Measurements from ENCODE around the gene IGSF6.
A peak's percentile ranks its signal among the peaks of the same experiment; 100 is the strongest.
"Not testable (repeated sequence)": the region's sequence is repeated elsewhere in the genome, so short reads cannot be mapped to it uniquely, and the experiment has no call there.

Gene IGSF6

DNA sequence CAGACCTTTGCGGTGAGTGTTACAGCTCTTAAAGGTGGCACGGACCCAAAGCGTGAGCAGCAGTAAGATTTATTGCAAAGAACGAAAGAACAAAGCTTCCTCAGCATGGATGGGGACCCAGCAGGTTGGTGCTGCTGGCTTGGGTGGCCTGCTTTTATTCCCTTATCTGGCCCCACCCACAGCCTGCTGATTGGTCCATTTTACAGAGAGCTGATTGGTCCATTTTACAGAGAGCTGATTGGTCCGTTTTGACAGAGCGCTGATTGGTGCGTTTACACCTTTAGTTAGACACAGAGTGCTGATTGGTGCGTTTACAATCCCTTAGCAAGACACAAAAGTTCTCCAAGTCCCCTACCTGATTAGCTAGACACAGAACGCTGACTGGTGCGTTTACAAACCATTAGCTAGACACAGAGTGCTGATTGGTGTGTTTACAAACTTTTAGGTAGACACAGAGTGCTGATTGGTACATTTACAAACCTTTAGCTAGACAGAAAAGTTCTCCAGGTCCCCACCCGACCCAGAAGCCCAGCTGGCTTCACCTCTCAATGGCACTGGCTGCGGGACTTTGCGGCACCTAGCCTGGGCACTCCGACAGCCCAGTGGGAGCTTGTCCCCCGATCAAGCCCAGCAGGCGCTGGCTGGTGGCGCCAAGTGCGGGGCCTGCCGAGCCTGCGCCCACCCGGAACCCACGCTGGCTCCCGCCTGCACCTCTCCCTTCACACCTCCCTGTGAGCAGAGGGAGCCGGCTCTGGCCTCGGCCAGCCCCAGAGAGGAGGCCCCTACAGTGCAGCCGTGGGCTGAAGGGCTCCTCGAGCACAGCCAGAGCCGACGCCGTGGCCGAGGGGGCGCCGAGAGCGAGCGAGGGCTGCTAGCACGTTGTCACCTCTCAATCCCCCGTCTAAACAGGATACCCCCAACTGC is 22.5 kb downstream of the IGSF6 start:
- not testable (repeated sequence) for DNase-seq (ENCODE audit: low spot score)

DNA sequence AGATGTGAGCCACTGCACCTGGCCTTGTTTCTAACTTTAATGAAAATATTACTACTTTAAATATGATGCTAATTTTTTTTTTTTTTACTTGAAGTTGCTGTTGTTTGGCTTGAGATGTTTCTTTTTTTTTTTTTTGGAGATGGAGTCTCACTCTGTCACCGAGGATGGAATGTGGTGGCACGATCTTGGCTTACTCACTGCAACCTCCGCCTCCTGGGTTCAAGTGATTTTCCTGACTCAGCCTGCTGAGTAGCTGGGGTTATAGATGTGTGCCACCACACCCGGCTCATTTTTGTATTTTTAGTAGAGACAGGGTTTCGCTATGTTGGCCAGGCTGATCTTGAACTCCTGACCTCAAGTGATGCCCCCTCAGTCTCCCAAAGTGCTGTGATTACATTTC is 23.6 kb downstream of the IGSF6 start:
- no peak for DNase-seq (ENCODE audit: low spot score)

DNA sequence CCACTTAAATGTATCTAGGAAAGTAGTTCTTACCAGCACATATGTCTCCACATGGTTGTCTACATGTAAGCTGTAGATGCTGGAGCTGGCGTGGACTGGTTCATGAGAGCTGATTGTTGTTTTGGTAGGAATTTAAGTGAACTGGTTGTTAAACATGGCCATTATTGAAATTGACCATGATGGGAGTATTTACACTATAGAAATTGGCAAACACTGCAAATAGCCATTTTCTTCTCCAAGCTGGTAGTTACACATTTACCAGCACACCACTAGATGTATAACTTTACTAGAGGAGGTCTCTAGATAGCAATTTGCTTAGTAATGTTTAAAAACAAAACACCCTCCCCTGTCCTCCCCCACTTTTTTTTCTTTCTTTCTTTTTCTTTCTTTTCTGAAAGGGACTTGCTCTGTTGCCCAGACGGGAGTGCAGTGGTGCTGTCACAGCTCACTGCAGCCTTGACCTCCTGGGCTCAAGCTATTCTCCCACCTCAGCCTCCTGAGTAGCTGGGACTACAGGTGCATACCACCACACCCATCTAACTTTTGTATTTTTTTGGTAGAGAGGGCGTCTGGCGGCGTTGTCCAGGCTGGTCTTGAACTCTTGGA is 24.2 kb downstream of the IGSF6 start:
- no peak for DNase-seq (ENCODE audit: low spot score)

DNA sequence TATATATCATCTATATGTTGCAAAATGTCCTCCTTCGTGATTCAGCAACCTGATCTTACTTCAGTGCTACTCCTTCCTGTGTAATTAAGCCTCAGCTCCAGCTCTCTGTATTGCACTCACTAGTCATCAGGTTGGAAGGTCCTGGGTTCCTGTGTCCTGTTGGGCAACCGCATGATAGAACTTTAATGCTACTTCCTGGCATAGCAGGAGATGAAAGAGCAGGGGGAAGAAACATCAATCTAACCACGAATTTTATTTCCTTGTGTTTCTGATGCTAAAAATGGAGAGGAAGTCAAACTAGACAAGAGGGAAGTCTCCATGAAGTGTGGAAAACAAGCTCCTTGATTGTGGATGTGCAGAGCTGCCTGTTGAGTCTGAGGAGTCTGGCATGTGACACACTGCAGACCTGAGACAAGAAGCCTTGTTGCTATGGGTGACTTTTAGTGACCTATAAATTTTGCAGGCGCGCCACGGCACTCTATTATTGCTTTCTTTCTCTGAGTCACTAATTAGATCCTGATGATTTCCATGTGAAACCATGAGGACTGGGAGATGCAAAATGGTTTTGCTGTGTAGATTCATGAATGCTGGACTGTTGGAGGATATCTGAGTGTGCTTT is 25.6 kb downstream of the IGSF6 start:
- DNase-seq (ENCODE audit: low spot score), result peak; percentile 52

DNA sequence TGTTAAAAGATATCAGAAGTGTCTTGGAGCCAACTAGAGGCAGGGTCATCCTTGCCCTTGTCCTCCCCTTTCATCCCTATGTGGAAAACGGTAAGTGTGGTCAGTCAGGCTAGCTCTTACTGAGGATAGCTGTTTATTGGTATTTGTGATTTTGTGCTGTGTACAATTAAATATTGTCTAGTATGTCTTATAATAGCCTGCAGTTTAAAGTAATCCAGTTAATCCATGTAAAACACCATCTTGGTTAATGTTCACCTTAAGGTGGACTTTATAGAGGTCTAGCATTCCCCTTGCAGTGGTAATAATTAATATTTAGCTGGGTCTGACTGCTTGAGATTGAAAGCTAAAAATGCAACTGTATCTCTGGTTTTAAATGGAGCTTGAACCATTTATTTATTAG is 27.4 kb downstream of the IGSF6 start:
- no peak for DNase-seq (ENCODE audit: low spot score)

DNA sequence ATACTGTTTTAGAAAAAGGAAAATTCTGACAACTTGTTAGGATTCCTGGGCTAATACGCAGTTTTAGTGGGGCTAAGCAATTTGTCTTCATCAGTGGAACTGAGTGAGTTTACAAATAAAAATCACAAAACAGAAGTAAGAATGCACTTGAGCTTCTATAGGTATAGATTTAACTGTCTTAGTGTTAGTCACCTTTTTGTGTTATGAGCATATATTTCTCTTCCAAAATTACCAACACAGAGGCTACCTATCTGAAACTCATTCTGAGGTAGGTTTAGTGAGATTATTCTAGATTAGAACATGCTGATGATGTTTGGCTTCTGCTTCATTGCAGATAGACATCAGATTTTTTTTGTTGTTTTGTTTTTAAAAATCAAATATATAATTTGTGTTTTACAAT is 29.9 kb downstream of the IGSF6 start:
- no peak for DNase-seq (ENCODE audit: low spot score)

DNA sequence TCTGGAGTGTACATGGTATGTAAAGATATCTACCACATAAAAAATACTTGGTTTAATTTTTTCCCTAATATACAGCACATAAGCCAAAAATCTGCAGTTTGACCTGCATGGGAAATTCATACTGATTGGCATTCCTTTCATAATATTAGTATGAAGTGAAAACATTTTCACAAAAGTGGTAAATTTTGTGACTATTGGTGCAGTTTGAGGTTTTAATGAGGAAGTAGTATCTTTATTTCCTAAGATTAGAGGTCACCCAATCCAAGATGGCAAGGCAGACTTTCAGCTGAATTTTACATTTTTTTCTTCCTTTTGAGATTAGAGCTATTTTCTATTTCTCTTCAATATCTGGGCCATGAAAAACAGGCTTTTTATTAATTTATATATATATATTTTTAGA is 31.8 kb downstream of the IGSF6 start:
- no peak for DNase-seq (ENCODE audit: low spot score)

DNA sequence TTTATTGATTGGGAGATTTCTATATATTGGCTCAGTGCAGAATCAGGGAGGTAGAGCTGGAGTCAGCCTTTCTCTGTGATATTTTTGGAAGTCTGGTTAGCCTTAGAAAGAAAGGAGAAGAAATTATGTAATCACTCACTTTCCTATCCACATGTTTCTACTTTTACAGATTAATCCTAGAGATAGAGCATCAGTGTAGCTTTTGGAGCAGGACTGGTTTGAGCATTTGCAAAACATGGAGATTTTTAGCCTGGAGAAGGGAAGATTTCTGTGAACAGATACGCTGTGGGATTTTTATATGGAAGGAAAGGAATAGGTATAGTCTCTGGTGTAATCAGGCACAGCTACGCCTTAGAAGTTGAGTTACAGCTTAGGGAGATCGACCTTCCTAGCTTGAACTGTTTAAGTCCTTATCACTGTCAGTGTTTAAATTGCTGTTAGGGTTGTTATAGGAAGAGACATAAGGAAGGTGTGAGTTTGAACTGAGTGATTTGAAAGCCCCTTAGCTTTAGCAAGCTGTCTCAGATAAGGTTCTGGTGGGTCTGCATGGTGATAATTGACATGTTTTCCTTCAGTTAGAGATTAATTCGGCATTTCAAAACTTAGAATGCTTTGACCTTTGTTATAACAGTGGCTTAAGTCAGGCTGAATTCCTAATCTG is 32.5 kb downstream of the IGSF6 start:
- DNase-seq (ENCODE audit: low spot score), result no peak

DNA sequence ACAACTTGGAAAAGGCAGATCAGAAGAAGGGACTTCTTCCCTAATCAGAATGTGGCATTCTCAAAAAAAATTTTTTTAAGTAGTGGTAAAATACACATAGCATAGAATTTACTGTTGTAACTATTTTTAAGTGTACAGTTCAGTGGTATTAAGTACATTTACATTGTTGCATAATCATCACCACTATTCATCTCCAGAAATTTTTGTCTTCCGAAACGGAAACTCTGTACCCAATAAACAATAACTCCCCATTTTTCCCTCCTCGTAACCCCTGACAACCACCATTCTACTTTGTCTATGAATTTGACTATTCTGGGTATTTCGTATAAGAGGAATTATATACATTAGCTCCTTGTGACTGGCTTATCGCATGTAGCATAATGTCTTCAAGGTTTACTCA is 34.1 kb downstream of the IGSF6 start:
- DNase-seq (ENCODE audit: low spot score), result no peak

DNA sequence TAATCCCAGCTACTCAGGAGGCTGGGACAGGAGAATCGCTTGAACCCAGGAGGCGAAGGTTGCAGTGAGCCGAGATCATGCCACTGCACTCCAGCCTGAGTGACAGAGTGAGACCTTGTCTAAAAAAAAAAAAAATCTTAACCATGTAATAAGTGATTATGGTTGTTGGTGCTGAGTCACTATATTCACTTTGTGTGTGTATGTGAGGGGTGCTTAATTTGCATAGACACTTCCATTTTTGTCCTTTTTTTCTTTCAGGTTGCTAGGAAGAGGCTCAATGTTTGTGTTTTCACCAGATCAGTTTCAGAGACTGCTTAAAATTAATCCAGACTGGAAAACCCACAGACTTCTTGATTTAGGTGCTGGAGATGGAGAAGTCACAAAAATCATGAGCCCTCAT is 34.8 kb downstream of the IGSF6 start:
- DNase-seq (ENCODE audit: low spot score), result no peak

DNA sequence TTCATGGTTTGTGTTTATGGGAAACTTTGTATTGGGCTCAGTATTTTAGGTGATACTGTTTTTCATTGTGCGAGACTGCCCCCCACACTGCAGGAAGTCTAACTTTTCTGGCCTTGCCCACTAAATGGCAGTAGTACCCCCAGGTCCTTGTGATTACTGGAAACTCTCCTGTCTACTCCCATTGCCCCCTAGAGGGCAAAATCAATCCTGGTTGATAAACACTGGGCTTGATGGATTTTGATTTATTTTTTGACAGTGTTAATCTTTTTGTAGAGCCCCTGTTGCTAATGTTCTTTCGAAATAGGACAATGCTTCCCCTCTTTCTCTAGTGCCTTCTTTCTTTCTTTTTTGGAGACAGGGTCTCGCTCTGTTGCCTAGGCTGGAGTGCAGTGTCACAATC is 37.5 kb downstream of the IGSF6 start:
- DNase-seq (ENCODE audit: low spot score), result no peak

DNA sequence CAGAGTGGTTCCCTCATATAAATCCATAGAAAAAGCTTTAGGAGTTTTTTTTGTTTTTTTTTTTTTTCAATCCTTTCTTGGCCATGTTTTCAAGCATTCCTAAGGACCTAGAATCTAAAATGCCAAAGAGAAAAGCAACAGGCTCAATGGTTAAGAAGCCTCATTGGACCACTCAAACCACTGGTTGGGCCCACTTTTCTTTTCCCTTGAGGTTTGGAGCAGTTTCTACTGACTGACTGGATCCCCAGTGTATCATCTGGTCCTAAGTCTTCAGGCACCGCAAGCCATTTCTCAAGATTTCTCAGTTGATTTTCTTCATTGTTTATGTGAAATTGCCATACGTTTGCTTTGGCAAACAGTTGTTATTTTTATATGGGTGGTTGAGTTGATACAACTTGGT is 38.6 kb downstream of the IGSF6 start:
- DNase-seq (ENCODE audit: low spot score), result no peak

DNA sequence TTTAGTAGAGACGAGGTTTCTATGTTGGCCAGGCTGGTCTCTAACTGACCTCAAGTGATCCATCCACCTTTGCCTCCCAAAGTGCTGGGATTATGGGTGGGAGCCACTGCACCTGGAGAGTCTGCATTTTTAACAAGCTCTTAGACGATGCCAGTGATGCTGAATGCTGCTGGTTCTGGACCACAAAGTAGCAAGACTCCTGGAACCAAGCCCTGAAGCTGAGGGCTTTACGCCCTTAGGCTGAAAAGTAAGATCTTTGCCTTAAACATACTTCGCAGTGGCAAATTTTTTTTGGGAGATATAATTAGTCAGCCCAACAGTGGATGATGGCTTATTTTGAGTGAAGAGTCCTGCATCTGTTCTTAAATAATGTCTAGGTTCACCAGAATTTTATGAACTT is 39.0 kb downstream of the IGSF6 start:
- no peak for DNase-seq (ENCODE audit: low spot score)

DNA sequence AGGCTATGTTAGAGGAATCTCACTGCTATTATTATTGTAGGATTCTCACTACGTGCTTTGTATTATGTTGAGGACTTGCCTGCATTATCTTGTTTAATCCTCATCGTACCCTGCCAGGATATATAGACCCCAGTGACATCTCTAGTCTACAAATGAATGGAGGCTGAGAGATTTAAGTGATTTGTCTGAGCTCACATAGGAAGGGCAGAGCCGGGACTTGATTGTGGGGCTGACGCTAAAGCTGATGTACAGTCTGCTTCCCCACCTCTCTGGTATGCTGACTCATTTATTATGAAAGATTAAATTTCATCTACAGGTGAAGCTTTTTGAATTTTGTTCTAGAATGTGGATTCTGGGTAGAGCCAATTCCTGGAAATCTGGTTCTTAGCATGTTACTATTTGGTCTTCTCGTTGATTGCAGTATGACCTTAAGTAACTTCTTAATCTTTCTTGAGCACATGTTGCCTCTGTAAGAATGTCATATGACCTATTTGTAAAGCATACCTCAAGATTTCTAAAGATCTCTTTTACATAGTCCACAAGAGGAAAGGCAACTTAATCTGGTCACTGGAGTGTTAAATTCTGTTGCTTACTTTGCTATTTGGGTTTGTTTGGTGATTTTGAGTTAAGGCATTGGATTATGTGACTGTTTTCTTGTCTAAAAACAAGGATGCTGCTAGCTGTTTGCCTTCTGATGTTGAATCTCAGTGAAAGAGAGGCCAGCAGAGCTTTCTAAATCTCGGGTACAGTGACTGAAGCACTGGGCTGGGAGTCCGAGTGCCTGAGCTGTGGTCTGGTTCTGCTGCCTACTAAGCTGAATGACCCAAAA is 40.6 kb downstream of the IGSF6 start:
- no peak for DNase-seq (ENCODE audit: low spot score)

DNA sequence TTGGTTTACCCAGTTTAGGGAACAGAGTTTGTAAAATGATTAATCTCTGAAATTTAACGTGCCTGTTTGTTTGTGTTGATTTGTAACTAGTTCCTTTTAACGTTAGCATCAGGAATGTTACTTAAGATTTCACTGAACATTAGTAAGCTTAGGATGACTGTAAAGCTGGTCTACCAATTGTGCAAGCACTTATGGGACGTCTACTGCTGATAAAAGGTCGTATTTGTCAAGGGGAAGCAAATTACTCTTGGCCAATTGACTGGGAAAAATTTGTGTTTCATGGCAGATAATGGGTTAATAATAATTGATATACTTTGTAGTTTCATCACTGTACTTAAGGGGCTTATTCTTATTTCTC is 41.2 kb downstream of the IGSF6 start:
- DNase-seq (ENCODE audit: low spot score), result no peak

DNA sequence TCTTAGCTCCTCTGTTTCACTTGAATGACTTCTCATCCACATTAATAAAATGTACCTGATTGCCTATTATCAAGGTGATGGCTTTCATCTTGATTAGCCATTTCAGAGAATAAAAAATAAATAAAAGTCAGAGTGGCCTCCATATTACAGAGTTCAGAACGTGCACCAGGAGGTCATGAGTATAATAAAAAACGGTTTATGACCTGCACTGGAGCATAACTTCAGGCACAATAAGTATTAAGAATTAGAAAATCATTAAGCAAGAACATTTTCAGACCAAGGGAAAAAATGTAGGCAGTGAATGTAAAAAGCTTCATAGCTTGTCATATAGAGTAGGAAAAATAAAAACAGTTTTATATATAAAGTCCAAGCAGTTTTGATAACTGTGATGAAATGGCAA is 41.6 kb downstream of the IGSF6 start:
- DNase-seq (ENCODE audit: low spot score), result no peak

DNA sequence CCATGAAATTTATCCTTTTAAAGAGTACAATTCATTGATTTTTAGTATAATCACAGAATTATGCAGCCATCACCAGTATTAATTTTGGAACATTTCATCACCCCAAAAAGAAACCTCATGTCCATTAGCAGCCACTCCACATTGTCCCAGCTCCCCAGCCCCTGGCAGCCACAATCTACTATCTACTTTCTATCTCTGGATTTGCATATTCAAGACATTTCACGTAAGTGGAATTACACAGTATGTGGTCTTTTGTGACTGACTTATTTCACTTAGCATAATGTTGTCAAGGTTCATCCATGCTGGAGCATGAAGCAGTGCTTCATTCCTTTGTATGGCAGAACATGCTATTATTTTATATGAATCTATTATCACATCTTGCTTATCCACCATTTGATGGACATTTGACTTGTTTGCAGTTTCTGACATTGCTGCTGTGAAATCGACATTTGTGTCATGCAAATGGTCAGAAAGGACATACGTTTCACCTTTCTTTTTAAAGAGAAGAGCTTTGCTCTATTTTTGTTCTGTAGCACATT is 42.3 kb downstream of the IGSF6 start:
- DNase-seq (ENCODE audit: low spot score), result no peak

DNA sequence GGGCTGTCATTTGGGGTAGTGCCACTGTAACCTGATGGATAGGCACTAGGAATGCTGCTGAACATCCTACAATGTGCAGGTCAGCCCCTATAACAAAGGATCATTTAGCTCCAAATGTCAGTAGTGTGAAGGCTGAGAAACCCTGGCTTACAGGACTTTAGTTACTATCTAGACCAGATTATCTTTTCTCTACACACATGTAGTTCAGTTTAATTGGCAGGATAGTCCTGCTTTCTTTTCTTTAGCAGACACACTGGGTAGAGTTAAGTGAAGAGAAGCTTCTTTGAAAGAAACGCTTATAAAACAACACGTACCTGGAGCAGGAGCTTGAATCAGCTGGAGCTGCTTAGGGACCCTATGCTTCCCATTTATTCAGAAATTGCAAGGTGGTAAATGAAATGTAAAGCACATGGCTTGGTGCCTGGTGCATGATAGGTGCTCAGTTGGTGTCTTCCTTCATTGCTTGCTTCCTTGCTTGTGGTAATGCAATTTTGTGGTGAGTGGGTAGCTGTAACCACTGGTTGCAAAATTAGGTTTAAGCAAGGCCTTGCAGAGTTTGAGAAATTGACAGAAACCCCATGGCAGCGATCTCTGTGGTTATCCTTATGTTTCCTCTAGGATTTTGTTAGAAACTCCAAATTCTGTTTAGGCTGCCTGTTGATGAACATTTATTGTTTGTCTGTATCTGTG is 43.6 kb downstream of the IGSF6 start:
- DNase-seq (ENCODE audit: low spot score), result no peak

DNA sequence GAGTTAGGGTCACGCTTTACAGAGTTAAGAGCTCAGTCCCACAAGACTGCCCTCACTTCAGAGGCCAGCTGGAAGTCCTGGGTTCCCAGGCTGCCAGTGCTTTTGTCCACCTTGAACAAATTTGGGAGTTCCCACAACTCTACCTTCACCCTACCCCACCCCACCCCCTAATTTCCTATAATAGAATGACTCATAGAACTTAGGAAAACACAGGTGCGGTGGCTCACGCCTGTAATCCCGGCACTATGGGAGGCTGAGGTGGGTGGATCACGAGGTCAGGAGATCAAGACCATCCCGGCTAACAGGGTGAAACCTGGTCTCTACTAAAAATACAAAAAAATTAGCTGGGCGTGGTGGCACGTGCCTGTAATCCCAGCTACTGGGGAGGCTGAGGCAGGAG is 46.6 kb downstream of the IGSF6 start:
- DNase-seq (ENCODE audit: low spot score), result not testable (repeated sequence)

DNA sequence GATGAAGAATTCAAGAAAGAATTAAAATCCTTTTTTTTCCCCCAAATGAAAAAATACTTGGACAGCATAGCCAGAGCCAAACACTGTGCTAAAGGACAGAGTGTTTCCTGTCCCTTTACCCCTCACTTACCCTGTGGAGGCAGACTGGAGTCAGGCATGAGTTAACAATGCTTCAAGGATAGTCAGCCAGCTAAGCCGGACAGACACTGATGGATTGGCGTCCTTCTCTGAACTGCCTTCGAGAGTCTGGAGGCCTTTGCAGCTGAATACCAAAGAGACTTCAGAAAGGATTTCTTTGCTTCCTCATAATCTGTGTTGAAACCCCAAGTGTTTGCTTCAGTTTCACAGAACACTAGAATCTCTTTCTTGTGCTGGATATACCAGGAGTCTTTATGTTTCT is 48.5 kb downstream of the IGSF6 start:
- DNase-seq (ENCODE audit: low spot score), result no peak

DNA sequence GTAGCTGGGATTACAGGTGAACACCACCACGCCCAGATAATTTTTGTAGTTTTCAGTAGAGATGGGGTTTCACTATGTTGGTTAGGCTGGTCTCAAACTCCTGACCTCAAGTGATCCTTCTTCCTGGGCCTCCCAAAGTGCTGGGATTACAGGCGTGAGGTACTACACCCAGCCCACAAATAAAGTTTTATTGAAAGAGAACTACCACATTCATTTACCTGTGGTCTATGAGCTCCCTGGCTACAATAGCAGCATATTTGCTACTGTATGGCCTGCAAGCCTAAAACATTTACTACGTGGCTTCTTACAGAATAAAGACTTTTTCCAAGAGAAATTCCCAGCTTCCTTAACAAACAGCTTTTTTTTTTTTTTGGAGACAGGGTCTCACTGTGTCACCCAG is 49.6 kb downstream of the IGSF6 start:
- DNase-seq (ENCODE audit: low spot score), result no peak
